B cell (primary cell): ENCODE measurements around the gene DYNC1I2. TPM values are rescaled to one million over a fixed set of nuclear protein-coding genes. Genes with fewer than 3 reads are reported as not detected.

Source experiments
- ATAC-seq: fragments of 200-7000 bp; cut with Tn5 transposase; one replicate; pipeline ENCODE4 v1.10.0; 2021; ENCODE audit warnings: low read depth, mild to moderate bottlenecking, moderate number of reproducible peaks, moderate library complexity
- CTCF ChIA-PET: fragments of 350-600 bp; sonication (Branson Sonifier 250); formaldehyde crosslinking; loops from one replicate; lab custom pipeline; 2021; ENCODE audit warnings: antibody characterized with exemption, inconsistent platforms; lab: Charles Lee
- POLR2A ChIA-PET: fragments of 350-600 bp; sonication (Branson Sonifier 250); formaldehyde crosslinking; loops from one replicate; lab custom pipeline; 2021; ENCODE audit warnings: antibody characterized with exemption; lab: Charles Lee
- DNase-seq: peaks from one replicate; pipeline ENCODE4 v3.0.0; 2013
- H2AFZ ChIP-seq: 2 replicates; pipeline ENCODE4 v1.6.1; 2012; ENCODE audit warnings: mild to moderate bottlenecking, low read depth, low read length; ENCODE audit not compliant: insufficient read depth, poor library complexity, severe bottlenecking
- H3K27ac ChIP-seq, 2 donors: 1 replicate in 1 of 2; 2 replicates in 1 of 2; pipeline ENCODE4 v1.5.1; 2012 to 2013; ENCODE audit warnings: low read length in 2 of 2, mild to moderate bottlenecking in 2 of 2, moderate library complexity in 1 of 2
- H3K27me3 ChIP-seq, 4 experiments: fragments of 200-600 bp in 1 of 4; sonication (generic) in 1 of 4; replicated peaks in 1 of 4; 1 replicate in 2 of 4; 2 replicates in 2 of 4; pipeline versions ENCODE4 v1.6.1 to v1.7.0; 2013 to 2016; ENCODE audit warnings: low read length in 3 of 4, mild to moderate bottlenecking in 2 of 4, mixed read lengths in 1 of 4, moderate library complexity in 1 of 4; ENCODE audit not compliant: insufficient read depth in 4 of 4, control insufficient read depth in 3 of 4; ENCODE audit errors: control extremely low read depth in 1 of 4
- H3K36me3 ChIP-seq, 2 experiments: replicated peaks in 1 of 2; 1 replicate in 1 of 2; 2 replicates in 1 of 2; pipeline versions ENCODE4 v1.6.1 to v1.7.1; 2013; ENCODE audit warnings: low read length in 1 of 2; ENCODE audit not compliant: insufficient read depth in 2 of 2, control insufficient read depth in 1 of 2; ENCODE audit errors: control extremely low read depth in 1 of 2, extremely low read depth in 1 of 2
- H3K4me1 ChIP-seq, 2 donors: fragments of 200-600 bp in 1 of 2; sonication (generic) in 1 of 2; 1 replicate in 1 of 2; 2 replicates in 1 of 2; pipeline versions ENCODE4 v1.5.1 to v1.6.1; 2013 to 2017; ENCODE audit warnings: low read length in 2 of 2; ENCODE audit not compliant: control insufficient read depth in 2 of 2, insufficient read depth in 2 of 2
- H3K4me2 ChIP-seq: replicated peaks from 2 replicates; pipeline ENCODE3; 2012; ENCODE audit warnings: mild to moderate bottlenecking, low read depth, low read length; ENCODE audit not compliant: poor library complexity, severe bottlenecking
- H3K4me3 ChIP-seq, 5 experiments: fragments of 200-600 bp in 1 of 5; sonication (generic) in 1 of 5; 1 replicate in 3 of 5; 2 replicates in 2 of 5; pipeline versions ENCODE4 v1.5.1 to v1.7.0; 2011 to 2016; ENCODE audit warnings: low read length in 4 of 5, mild to moderate bottlenecking in 4 of 5, low read depth in 2 of 5, control low read depth in 1 of 5, moderate library complexity in 1 of 5; ENCODE audit not compliant: insufficient read depth in 1 of 5; ENCODE audit errors: control extremely low read depth in 1 of 5, extremely low read depth in 1 of 5
- H3K79me2 ChIP-seq: fragments of 200-600 bp; sonication (generic); one replicate; pipeline ENCODE4 v1.6.0; 2016; ENCODE audit warnings: low read length; ENCODE audit not compliant: control insufficient read depth, insufficient read depth
- H3K9ac ChIP-seq: fragments of 200-600 bp; sonication (generic); 2 replicates; pipeline ENCODE4 v1.6.1; 2017; ENCODE audit warnings: mild to moderate bottlenecking, low read length, moderate library complexity
- H3K9me3 ChIP-seq, 3 donors: one replicate each; pipeline versions ENCODE4 v1.6.1 to v1.7.1; 2013; ENCODE audit warnings: low read length in 2 of 3; ENCODE audit not compliant: control insufficient read depth in 2 of 3, insufficient read depth in 1 of 3; ENCODE audit errors: control extremely low read depth in 1 of 3
- H4K20me1 ChIP-seq: 2 replicates; pipeline ENCODE4 v1.6.0; 2012; ENCODE audit warnings: mild to moderate bottlenecking, low read length; ENCODE audit not compliant: insufficient read depth, control insufficient read depth, poor library complexity, severe bottlenecking
- H3K27ac Mint-ChIP-seq: one replicate; pipeline ENCODE4 v1.8.0; 2021; ENCODE audit warnings: mixed read lengths
- H3K27me3 Mint-ChIP-seq: one replicate; pipeline ENCODE4 v1.8.0; 2021; ENCODE audit warnings: mixed read lengths
- H3K4me1 Mint-ChIP-seq: one replicate; pipeline ENCODE4 v1.8.0; 2021; ENCODE audit warnings: mixed read lengths
- H3K4me3 Mint-ChIP-seq: one replicate; pipeline ENCODE4 v1.8.0; 2021; ENCODE audit warnings: mixed read lengths
- H3K9me3 Mint-ChIP-seq: one replicate; pipeline ENCODE4 v1.8.0; 2022; ENCODE audit warnings: mixed read lengths; ENCODE audit not compliant: insufficient read depth
- EZH2 ChIP-seq: IDR thresholded peaks from 2 replicates; pipeline ENCODE4 v1.6.1; 2012; ENCODE audit warnings: borderline replicate concordance, low read depth, mild to moderate bottlenecking, moderate library complexity, low read length; ENCODE audit not compliant: insufficient read depth, poor library complexity, severe bottlenecking
- WGBS: methylation state at CpG from one replicate; pipeline ENCODE4 v1.1.5; 2013; ENCODE audit warnings: missing lambda C conversion rate; ENCODE audit not compliant: insufficient coverage; 5-methylcytosine and 5-hydroxymethylcytosine counted together
- intact Hi-C: fragments of 100-400 bp; cut with micrococcal nuclease; formaldehyde crosslinking; loops from one replicate; pipeline ENCODE4 v1.10.0; 2022
- polyA plus RNA-seq: library from polyadenylated mRNA; depleted of rRNA; stranded (reverse); fragments of >200 nt; gene quantifications from 2 replicates; pipeline ENCODE4 v1.2.3, GENCODE V29; 2012
- total RNA-seq, 2 donors: library from RNA; stranded (reverse); fragments of 120-200 nt in 1 of 2; gene quantifications; 1 replicate in 1 of 2; 2 replicates in 1 of 2; pipeline versions ENCODE4 v1.2.3 to v1.2.4, GENCODE V29; 2013 to 2022
- TF ChIP-seq, protein P1 (sequence below): fragments of 200-600 bp; IDR thresholded peaks from one replicate; pipeline ENCODE4 v1.8.0; 2022; ENCODE audit warnings: antibody characterized with exemption, mild to moderate bottlenecking

Gene DYNC1I2
- total and polyA plus RNA-seq, 2 donors (not counting 1 experiment from before 2014, with no cell fraction given): 20.4 to 57.6 TPM

- peak; percentile 41 for DNase-seq
These were observed 53.9 kb downstream of the DYNC1I2 start for GRCh38 chr2:171741189-171741588.

GRCh38 chr2:171742760-171743159, 55.5 kb downstream of the DYNC1I2 start:
- peaks cover 6% of the 10 kb centered on the region for H4K20me1 ChIP-seq
- TF ChIP-seq EZH2: no peak
- TF ChIP-seq, protein P1, sequence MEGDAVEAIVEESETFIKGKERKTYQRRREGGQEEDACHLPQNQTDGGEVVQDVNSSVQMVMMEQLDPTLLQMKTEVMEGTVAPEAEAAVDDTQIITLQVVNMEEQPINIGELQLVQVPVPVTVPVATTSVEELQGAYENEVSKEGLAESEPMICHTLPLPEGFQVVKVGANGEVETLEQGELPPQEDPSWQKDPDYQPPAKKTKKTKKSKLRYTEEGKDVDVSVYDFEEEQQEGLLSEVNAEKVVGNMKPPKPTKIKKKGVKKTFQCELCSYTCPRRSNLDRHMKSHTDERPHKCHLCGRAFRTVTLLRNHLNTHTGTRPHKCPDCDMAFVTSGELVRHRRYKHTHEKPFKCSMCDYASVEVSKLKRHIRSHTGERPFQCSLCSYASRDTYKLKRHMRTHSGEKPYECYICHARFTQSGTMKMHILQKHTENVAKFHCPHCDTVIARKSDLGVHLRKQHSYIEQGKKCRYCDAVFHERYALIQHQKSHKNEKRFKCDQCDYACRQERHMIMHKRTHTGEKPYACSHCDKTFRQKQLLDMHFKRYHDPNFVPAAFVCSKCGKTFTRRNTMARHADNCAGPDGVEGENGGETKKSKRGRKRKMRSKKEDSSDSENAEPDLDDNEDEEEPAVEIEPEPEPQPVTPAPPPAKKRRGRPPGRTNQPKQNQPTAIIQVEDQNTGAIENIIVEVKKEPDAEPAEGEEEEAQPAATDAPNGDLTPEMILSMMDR: no peak
- no peak overlapping the region for H3K27ac ChIP-seq
- peaks cover 28 to 30% of the 10 kb centered on the region in 2 donors for H3K4me1 ChIP-seq
- H2AFZ ChIP-seq: no peak overlapping the region
- peaks cover 0 to 6% (median 2%) of the 10 kb centered on the region in 3 donors for H3K9me3 ChIP-seq
- Mint-ChIP-seq H3K9me3 (peaks cover 3% of the 10 kb centered on the region), H3K4me1 (peaks cover 28% of the 10 kb centered on the region), H3K27ac (no peak overlapping the region), H3K27me3 (no peaks in the 10 kb centered on the region), H3K4me3 (no peak overlapping the region)
- WGBS: no CpG with 5 or more reads among the region's 1 CpG
- no peak overlapping the region for H3K9ac ChIP-seq
- H3K79me2 ChIP-seq: peaks cover 3% of the 10 kb centered on the region
- ChIA-PET CTCF (interaction anchor here (1.7 kb wide), 1 partner anchor 39 kb away, joined by 4 read pairs; no protein-coding TSS in a partner anchor), POLR2A (interaction anchor here (0.6 kb wide), 1 partner anchor 141 kb away, joined by 3 read pairs; no protein-coding TSS in a partner anchor)
- intact Hi-C loops: no loop called here
- no peak for ATAC-seq
- no peaks in the 10 kb centered on the region for H3K27me3 ChIP-seq
- no peak for DNase-seq
- H3K36me3 ChIP-seq: peaks cover 10 to 32% of the 10 kb centered on the region in 2 experiments
- peak overlapping the region; percentile 23 for H3K4me2 ChIP-seq
- no peak overlapping the region for H3K4me3 ChIP-seq

More at GRCh38 chr2:171741189-171741588, 53.9 kb downstream of the DYNC1I2 start:
- no peak overlapping the region for H3K4me3 ChIP-seq
- H3K36me3 ChIP-seq: peaks cover 8 to 30% of the 10 kb centered on the region in 2 experiments
- Mint-ChIP-seq H3K27me3 (no peaks in the 10 kb centered on the region), H3K27ac (no peak overlapping the region), H3K4me3 (peak overlapping the region; percentile 25), H3K4me1 (peaks cover 28% of the 10 kb centered on the region), H3K9me3 (peaks cover 3% of the 10 kb centered on the region)
- peaks cover 2 to 6% (median 2%) of the 10 kb centered on the region in 3 donors for H3K9me3 ChIP-seq
- H3K79me2 ChIP-seq: peaks cover 3% of the 10 kb centered on the region
- peaks cover 28 to 30% of the 10 kb centered on the region in 2 donors for H3K4me1 ChIP-seq
- ChIA-PET POLR2A (interaction anchor here (0.7 kb wide), 1 partner anchor 123 kb away, joined by 6 read pairs; no protein-coding TSS in a partner anchor), CTCF (interaction anchor here (1.1 to 1.7 kb wide), 2 partner anchors 12 to 38 kb away, joined by 3 to 4 read pairs; no protein-coding TSS in a partner anchor)
- no CpG with 5 or more reads among the region's 2 CpGs for WGBS
- TF ChIP-seq, protein P1: no peak
- no peak for TF ChIP-seq EZH2
- no peak overlapping the region for H3K9ac ChIP-seq
- peak; percentile 70 for ATAC-seq
- peak overlapping the region in 1 of 2 donors; percentile 33 for H3K27ac ChIP-seq
- peaks cover 6% of the 10 kb centered on the region for H4K20me1 ChIP-seq
- no peaks in the 10 kb centered on the region for H3K27me3 ChIP-seq
- H3K4me2 ChIP-seq: peak overlapping the region; percentile 13
- intact Hi-C loops: no loop called here
- H2AFZ ChIP-seq: no peak overlapping the region
